Right forelimb (tissue), 1 donor: ENCODE data around the gene RREB1.
A peak's percentile ranks its signal among the peaks of the same experiment; 100 is the strongest.
"Not testable (repeated sequence)": the region's sequence is repeated elsewhere in the genome, so short reads cannot be mapped to it uniquely, and the experiment has no call there.

Source experiments
- DNase-seq: peaks from one replicate; pipeline ENCODE4 v3.0.0-alpha.2; 2018

The RREB1 gene

GRCh38 chr6:7247828-7248227 lies 140.1 kb downstream of the RREB1 start:
- DNase-seq, result no peak

GRCh38 chr6:7249391-7249790 lies 141.6 kb downstream of the RREB1 start:
- DNase-seq, result no peak

- no peak for DNase-seq
Observed at GRCh38 chr6:7249946-7250643, 142.3 kb downstream of the RREB1 start.

- DNase-seq, result no peak
Observed at GRCh38 chr6:7250812-7251211, 143.1 kb downstream of the RREB1 start.

GRCh38 chr6:7251646-7252260 lies 144.0 kb downstream of the RREB1 start:
- DNase-seq, result no peak

DNA sequence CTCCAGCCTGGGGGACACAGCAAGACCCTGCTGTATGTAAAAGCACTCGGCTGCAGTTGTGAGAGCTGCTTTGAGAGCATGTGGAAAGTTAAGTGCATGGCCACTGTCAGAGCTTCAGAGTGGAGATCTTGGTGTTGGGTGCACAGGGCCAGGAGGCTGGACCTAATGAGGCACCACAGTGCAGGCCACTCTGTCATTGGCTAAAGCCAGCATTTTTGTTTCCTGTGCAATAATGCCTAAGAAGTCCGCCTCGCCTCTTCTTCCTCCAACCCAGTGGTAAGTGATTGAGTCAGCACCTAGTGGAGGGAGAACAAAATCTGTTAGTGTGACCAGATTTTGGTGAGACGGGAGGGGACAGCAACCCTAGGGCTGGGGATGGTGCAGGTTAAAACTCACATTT lies 144.6 kb downstream of the RREB1 start:
- no peak for DNase-seq

- no peak for DNase-seq
Observed at GRCh38 chr6:7254980-7255835, 147.4 kb downstream of the RREB1 start.

- no peak for DNase-seq
Observed at GRCh38 chr6:7255918-7256317, 148.2 kb downstream of the RREB1 start.

DNA sequence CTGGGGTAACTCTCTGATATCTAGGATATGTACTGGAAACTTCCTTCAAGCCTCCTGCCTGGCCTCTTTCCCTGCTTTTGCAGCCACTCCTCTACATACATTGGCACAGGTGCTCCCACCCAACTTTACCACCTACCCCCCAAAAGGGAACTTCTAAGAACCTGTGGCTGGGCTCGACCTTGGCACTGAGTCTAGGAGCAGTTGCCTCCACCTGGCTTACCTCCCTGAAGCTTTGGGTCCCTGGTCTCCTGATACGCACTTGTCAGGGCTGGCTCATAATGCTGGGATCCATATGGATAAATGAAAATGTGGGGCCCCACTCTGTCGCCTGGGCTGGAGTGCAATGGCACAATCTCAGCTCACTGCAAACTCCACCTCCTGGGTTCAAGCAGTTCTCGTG lies 149.0 kb downstream of the RREB1 start:
- DNase-seq, result no peak

- no peak for DNase-seq
Observed at GRCh38 chr6:7257521-7258230, 149.9 kb downstream of the RREB1 start.

- no peak for DNase-seq
Observed at GRCh38 chr6:7258231-7258763, 150.5 kb downstream of the RREB1 start.

- DNase-seq, result no peak
Observed at GRCh38 chr6:7260291-7261031, 152.7 kb downstream of the RREB1 start.

DNA sequence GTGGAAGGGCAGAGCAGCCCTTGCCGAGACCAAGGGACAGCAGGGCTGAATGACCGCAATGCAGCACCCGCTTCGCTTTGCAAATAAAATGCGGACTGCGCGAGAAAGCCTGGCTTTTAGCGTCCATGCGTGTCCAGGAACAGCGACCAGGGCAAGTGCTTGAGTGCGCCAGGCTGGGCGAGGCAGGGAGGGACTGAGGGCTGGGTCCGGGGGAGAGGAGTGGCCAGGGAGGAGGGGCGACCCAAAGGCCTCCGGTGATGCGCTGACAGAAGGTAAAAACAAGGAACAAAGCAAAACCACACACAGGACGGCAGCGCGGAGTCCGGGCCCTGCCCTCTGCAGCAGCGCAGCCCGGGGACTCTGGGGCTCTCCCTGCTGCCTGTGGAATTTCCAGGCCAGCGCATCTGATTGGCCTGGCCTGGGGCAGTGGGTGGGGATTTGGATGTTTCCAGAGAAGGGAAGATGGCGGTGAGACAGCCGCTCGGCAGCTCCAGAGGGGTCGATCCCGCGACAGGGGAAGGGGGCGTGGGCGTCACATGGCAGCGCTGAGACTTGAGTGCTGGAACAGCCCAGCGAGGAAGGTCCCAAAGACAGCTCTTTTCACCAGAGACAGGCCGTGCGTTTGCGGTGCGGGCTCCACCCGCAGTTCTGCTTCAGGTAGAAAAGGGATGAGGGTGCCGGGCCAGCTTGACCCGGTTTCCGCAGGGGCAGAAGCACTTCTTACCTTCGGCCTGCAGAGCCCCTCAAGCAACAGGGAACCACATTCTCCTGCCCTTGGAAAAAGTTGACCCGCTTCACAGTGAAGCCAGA lies 153.5 kb downstream of the RREB1 start:
- peak; percentile 90 for DNase-seq

DNA sequence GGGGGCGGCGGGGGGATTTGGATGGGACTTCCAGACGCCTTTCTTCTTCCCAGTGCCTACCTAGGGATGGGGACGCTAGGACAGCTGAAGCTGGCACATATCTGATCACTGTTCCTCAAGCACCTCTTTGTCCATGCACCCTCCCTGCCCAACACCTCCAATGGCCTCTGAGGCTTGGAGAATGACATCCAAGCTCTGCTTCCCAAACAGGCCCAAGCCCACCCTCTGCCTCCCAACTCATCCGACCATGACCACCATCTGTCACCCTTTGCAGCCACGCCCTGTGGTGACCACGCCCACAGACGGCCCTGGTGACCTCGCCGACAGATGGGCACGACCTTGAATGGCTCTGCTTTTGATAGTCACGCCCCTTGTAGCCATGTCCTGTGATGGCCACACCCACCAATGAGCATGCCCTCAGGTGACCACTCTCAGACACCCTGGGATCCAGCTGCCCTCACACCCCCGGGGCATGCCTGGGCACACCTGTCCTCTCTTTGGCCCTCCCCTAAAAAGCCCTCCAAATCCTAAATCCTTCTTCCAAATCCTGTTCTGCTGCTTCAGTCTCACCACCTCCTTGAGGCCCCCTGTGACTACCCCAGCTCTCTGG lies 154.2 kb downstream of the RREB1 start:
- DNase-seq, result peak; percentile 23

DNA sequence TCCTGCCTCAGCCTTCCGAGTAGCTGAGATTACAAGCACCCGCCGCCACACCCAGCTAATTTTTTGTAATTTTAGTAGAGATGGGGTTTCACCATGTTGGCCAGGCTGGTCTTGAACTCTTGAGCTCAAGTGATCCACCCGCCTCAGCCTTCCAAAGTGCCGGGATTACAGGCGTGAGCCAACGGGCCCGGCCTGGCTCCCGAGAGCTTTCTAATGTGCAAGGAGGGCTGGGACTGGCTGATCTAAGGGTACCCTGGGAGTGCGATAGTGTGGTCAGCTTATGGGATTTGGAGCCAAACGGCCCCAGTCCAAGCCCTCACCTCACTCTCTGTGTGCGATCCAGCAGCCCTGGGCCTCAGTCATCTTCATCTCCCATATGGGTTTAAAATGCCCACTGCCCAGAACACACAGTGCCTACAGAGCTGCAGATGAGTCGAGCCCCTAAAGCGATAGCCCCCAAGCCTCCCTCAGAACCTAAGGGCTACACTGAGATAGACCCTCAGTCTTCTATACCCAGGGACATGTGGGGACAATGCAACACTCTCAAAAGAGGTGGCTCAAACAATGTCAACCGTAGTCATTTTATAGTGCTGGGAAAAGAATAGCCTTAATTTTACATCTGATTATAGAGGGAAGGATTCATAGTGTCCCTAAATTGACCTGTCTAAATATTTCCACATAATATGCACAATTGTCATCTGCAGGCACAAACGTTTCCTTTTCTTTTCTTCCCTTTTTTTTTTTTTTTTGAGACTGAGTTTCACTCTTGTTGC lies 155.2 kb downstream of the RREB1 start:
- peak; percentile 6 for DNase-seq

DNA sequence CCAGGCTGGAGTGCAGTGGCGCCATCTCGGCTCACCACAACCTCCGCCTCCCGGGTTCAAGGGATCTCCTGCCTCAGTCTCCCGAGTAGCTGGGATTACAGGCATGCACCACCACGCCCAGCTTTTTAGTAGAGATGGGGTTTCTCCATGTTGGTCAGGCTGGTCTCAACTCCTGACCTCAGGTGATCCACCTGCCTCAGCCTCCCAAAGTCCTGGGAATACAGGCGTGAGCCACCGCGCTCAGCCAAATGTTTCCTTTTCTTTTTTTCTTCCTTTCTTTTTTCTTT lies 155.7 kb downstream of the RREB1 start:
- not testable (repeated sequence) for DNase-seq

- DNase-seq, result no peak
Observed at GRCh38 chr6:7264041-7264440, 156.3 kb downstream of the RREB1 start.

DNA sequence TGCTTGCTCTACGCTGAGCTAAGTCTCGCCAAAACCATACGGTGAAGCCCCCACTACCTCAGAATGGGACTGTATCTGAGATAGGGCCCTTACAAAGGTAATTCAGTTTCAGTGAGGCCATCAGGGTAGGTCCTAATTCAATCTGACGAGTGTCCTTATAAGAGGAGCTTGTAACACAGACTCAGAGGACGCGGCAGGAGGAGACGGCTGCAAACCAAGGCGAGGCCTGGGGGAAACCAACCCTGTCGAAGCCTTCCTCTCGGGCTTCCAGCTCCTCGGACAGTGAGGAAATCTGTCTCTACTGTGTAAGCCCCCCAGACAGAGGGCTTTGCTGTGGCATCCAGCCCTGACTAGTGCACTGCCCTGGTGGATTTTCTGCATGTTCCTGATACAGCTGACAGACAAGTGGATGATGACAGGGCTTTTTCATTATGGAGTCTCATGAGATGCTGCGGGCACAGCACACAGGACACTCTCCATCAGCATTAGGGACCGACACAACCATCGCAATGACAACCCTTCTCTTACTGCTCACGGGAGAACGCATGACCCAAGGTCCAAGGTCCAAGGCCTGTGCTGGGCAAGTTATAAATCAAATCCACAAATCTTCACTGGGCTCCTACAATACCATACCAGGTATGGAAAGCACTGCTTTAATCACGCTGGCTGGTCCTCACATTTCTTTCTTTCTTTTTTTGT lies 157.1 kb downstream of the RREB1 start:
- no peak for DNase-seq

- DNase-seq, result not testable (repeated sequence)
Observed at GRCh38 chr6:7265385-7265726, 157.6 kb downstream of the RREB1 start.

DNA sequence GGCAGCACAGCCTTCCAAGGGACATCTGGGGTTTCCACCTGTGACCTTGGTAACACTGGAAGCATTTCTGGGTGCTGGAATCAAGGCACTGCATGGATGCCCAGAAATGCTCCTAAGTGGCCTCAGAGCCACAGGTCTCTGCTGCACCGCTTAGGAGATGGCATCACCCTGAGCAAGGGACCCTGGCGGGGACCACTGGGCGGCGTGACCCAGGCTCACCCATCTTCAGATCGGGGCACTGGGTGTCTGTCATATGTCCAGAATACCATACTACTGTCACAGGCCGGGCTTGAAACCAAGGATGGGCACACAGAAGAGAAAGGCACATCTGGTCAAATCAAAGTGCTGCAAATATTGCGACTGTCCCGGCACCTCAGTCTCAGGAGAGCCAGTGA lies 159.3 kb downstream of the RREB1 start:
- DNase-seq, result no peak
